ENCODE results near the gene ODC1. TPM values are rescaled to one million over a fixed set of nuclear protein-coding genes. Genes with fewer than 3 reads are reported as not detected.
"Not testable (repeated sequence)": the region's sequence is repeated elsewhere in the genome, so short reads cannot be mapped to it uniquely, and the experiment has no call there.

ODC1 gene
- total and polyA plus RNA-seq, 2 donors (not counting 1 experiment from before 2014, with no cell fraction given): 86.4 to 89.3 TPM

DNA sequence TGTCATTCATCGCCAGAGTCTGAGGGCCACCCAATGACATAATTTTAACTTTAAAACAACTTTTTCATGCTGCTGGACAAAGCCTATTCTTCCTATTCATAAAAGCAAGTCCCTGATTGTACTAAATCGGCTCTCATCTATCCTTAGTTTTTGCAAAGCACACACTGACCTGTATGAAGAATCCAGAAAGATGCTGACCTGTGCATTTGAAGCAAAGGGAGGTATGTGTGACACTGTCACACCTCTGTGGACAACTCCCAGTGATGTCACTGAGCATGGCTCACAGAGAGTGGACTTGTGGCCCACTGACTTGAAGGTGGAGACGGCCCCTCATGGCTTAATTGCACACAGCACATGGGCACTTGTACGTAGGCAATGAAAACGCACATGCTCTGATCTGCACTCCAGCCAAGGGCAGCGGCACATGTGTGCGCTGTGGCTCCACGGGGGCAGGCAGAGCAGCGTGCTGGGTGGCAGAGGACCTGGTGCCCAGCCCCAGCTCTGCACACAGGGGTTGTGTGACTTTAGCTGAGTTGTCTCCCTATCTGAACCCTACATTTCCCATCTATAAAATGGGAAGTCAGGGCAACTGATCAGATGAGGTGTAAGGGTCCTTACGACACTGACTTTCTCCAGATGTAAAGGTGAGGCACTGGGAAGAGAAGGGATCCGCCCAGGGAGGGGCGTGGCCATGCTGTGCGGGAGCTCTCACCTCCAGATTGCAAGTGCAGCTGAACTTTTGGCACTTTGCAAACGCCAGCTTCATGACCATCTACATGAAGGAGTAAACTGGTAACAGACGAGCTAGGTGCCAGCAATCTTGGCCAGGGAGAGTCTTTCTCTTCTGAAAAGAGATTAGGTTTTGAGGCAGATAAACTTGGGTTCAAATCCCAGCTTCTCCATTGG is 14.3 kb upstream of the ODC1 start:
- DNase-seq (ENCODE audit: low read depth in 2 of 2): no peak
- H3K9me3 ChIP-seq (ENCODE audit: control insufficient read depth, insufficient read depth, low read depth, low read length): no peaks in the 10 kb centered on the region
- no peak overlapping the region for H2AFZ ChIP-seq (ENCODE audit: low read length)
- TF ChIP-seq EZH2 (IDR thresholded peaks at IDR 0.05; ENCODE audit: low read length, missing control alignments): no peak
- TF ChIP-seq CTCF (conservative IDR thresholded peaks at IDR 0.05 in 1 of 2, IDR thresholded peaks at IDR 0.05 in 1 of 2; ENCODE audit: low read depth in 1 of 2, low read length in 2 of 2): no peak
- H3K27me3 ChIP-seq (ENCODE audit: control insufficient read depth, insufficient read depth, low read length): peaks cover 7% of the 10 kb centered on the region
- no peak overlapping the region for H3K4me3 ChIP-seq (replicated peaks in 1 of 4; ENCODE audit: control extremely low read depth in 1 of 4, insufficient read depth in 1 of 4, low read depth in 3 of 4, low read length in 4 of 4)
- H3K4me1 ChIP-seq (ENCODE audit: control insufficient read depth, extremely low read depth, insufficient read depth, low read length): no peaks in the 10 kb centered on the region
- H3K36me3 ChIP-seq (ENCODE audit: control insufficient read depth, insufficient read depth, low read length): no peaks in the 10 kb centered on the region
- H3K27ac ChIP-seq (ENCODE audit: insufficient read depth, low read length): no peak overlapping the region
- no peak overlapping the region for H3K4me2 ChIP-seq (ENCODE audit: extremely low read depth, insufficient read depth, low read length)
- H4K20me1 ChIP-seq (ENCODE audit: control insufficient read depth, extremely low read depth, insufficient read depth, low read length): no peaks in the 10 kb centered on the region
- H3K9ac ChIP-seq (ENCODE audit: insufficient read depth, low read length): no peak overlapping the region
- no peaks in the 10 kb centered on the region for H3K79me2 ChIP-seq (ENCODE audit: control insufficient read depth, insufficient read depth, low read length)

- Histone ChIP-seq H2AFZ (ENCODE audit: low read length) (no peak overlapping the region), H3K79me2 (ENCODE audit: control insufficient read depth, insufficient read depth, low read length) (no peaks in the 10 kb centered on the region), H3K36me3 (ENCODE audit: control insufficient read depth, insufficient read depth, low read length) (no peaks in the 10 kb centered on the region), H3K27ac (ENCODE audit: insufficient read depth, low read length) (no peak overlapping the region), H3K4me1 (ENCODE audit: control insufficient read depth, extremely low read depth, insufficient read depth, low read length) (no peaks in the 10 kb centered on the region), H3K4me3 (replicated peaks in 1 of 4; ENCODE audit: control extremely low read depth in 1 of 4, insufficient read depth in 1 of 4, low read depth in 3 of 4, low read length in 4 of 4) (no peak overlapping the region), H3K9ac (ENCODE audit: insufficient read depth, low read length) (no peak overlapping the region), H3K9me3 (ENCODE audit: control insufficient read depth, insufficient read depth, low read depth, low read length) (no peaks in the 10 kb centered on the region), H4K20me1 (ENCODE audit: control insufficient read depth, extremely low read depth, insufficient read depth, low read length) (no peaks in the 10 kb centered on the region), H3K27me3 (ENCODE audit: control insufficient read depth, insufficient read depth, low read length) (no peaks in the 10 kb centered on the region), H3K4me2 (ENCODE audit: extremely low read depth, insufficient read depth, low read length) (no peak overlapping the region)
- TF ChIP-seq CTCF (conservative IDR thresholded peaks at IDR 0.05 in 1 of 2, IDR thresholded peaks at IDR 0.05 in 1 of 2; ENCODE audit: low read depth in 1 of 2, low read length in 2 of 2) (no peak), EZH2 (IDR thresholded peaks at IDR 0.05; ENCODE audit: low read length, missing control alignments) (no peak)
- DNase-seq (ENCODE audit: low read depth in 2 of 2): no peak
These were observed 12.3 kb upstream of the ODC1 start for GRCh38 chr2:10460366-10460796.

DNA sequence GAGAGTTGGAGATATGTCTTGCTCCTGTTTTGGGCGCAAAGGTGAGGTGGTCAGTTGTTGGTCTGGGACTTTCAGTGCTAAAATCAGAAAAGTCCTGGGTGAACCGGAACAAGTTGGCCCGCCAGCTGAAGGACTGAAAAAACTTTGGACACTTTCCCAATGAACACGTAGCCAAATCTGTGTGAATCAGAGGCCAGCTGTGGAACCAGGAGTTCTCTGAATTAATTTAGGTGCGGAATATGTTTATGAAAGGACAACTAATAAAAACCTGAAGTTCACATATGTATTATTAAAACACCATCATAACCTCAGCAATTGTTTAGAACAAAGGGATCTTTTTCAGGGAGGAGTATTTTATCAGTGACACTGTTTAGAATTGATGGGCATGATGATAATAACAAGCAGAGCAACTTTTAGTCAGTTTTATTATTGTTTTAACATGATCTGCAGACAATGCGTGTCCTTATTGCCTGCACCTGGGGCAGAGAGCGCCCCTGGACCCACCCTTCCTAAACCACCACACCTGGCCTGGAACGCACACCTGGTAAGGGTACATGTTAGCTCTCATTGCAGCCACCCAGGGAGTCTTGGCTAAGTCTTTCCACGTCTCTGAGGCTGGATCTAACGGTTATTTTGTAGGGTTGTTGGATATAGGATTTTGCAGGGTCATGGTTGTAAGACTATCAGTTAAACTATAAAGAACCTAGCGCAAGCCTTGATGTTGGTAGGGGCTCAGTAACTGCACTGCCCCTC is 9.9 kb upstream of the ODC1 start:
- no peaks in the 10 kb centered on the region for H4K20me1 ChIP-seq (ENCODE audit: control insufficient read depth, extremely low read depth, insufficient read depth, low read length)
- H3K4me3 ChIP-seq (replicated peaks in 1 of 4; ENCODE audit: control extremely low read depth in 1 of 4, insufficient read depth in 1 of 4, low read depth in 3 of 4, low read length in 4 of 4): no peak overlapping the region
- TF ChIP-seq CTCF (conservative IDR thresholded peaks at IDR 0.05 in 1 of 2, IDR thresholded peaks at IDR 0.05 in 1 of 2; ENCODE audit: low read depth in 1 of 2, low read length in 2 of 2): no peak
- TF ChIP-seq EZH2 (IDR thresholded peaks at IDR 0.05; ENCODE audit: low read length, missing control alignments): no peak
- H3K9ac ChIP-seq (ENCODE audit: insufficient read depth, low read length): no peak overlapping the region
- H3K9me3 ChIP-seq (ENCODE audit: control insufficient read depth, insufficient read depth, low read depth, low read length): no peaks in the 10 kb centered on the region
- peak; percentile 68 for DNase-seq (ENCODE audit: low read depth in 2 of 2)
- no peaks in the 10 kb centered on the region for H3K27me3 ChIP-seq (ENCODE audit: control insufficient read depth, insufficient read depth, low read length)
- no peak overlapping the region for H3K4me2 ChIP-seq (ENCODE audit: extremely low read depth, insufficient read depth, low read length)
- H3K79me2 ChIP-seq (ENCODE audit: control insufficient read depth, insufficient read depth, low read length): no peaks in the 10 kb centered on the region
- H3K4me1 ChIP-seq (ENCODE audit: control insufficient read depth, extremely low read depth, insufficient read depth, low read length): no peaks in the 10 kb centered on the region
- H2AFZ ChIP-seq (ENCODE audit: low read length): no peak overlapping the region
- H3K27ac ChIP-seq (ENCODE audit: insufficient read depth, low read length): no peak overlapping the region
- H3K36me3 ChIP-seq (ENCODE audit: control insufficient read depth, insufficient read depth, low read length): no peaks in the 10 kb centered on the region

GRCh38 chr2:10457195-10457594 is 9.1 kb upstream of the ODC1 start:
- H3K4me2 ChIP-seq (ENCODE audit: extremely low read depth, insufficient read depth, low read length); H3K9ac ChIP-seq (ENCODE audit: insufficient read depth, low read length); DNase-seq (ENCODE audit: low read depth in 2 of 2); H3K27me3 ChIP-seq (ENCODE audit: control insufficient read depth, insufficient read depth, low read length); H3K79me2 ChIP-seq (ENCODE audit: control insufficient read depth, insufficient read depth, low read length); H3K4me3 ChIP-seq (replicated peaks in 1 of 4; ENCODE audit: control extremely low read depth in 1 of 4, insufficient read depth in 1 of 4, low read depth in 3 of 4, low read length in 4 of 4); H3K4me1 ChIP-seq (ENCODE audit: control insufficient read depth, extremely low read depth, insufficient read depth, low read length); H3K36me3 ChIP-seq (ENCODE audit: control insufficient read depth, insufficient read depth, low read length); H2AFZ ChIP-seq (ENCODE audit: low read length); H4K20me1 ChIP-seq (ENCODE audit: control insufficient read depth, extremely low read depth, insufficient read depth, low read length); H3K27ac ChIP-seq (ENCODE audit: insufficient read depth, low read length); H3K9me3 ChIP-seq (ENCODE audit: control insufficient read depth, insufficient read depth, low read depth, low read length): not testable (repeated sequence)

Data from fibroblast of lung (primary cell).